ENCODE results near the gene SKIDA1. TPM values are rescaled to one million over a fixed set of nuclear protein-coding genes. Genes with fewer than 3 reads are reported as not detected.
A peak's percentile ranks its signal among the peaks of the same experiment; 100 is the strongest.

Gene SKIDA1
- total RNA-seq, 2 experiments from 2014 or later = 0.11 to 0.36 TPM

DNA sequence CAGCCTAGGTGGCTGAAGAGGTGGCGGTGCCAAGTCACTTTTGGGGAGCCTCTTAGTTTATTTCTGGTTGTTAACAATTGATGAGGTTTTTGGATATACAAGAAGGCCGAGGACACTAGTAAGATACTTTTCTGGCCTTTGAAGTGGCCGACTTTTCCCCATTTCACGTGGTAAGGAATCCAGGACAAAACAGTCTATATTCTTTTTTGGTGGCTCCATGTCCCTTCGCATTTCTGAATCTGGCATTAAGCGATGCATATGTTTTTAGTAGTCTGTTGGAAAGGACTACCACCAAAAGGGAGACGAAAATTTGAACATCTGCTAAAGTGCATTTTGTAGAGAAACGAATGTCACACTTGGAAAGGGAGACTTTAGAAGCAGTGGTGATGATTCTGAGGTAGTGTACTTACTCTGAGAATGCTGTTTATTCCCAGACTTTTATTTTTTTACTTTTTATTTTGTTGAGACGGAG lies 10.0 kb upstream of the SKIDA1 start:
- no peaks in the 10 kb centered on the region for H3K27me3 Mint-ChIP-seq
- H3K4me1 Mint-ChIP-seq (ENCODE audit: low read depth) = peaks cover 24% of the 10 kb centered on the region
- CTCF ChIA-PET = no interaction called here
- ATAC-seq (no peak), DNase-seq (no peak)
- TF ChIP-seq, protein P1, sequence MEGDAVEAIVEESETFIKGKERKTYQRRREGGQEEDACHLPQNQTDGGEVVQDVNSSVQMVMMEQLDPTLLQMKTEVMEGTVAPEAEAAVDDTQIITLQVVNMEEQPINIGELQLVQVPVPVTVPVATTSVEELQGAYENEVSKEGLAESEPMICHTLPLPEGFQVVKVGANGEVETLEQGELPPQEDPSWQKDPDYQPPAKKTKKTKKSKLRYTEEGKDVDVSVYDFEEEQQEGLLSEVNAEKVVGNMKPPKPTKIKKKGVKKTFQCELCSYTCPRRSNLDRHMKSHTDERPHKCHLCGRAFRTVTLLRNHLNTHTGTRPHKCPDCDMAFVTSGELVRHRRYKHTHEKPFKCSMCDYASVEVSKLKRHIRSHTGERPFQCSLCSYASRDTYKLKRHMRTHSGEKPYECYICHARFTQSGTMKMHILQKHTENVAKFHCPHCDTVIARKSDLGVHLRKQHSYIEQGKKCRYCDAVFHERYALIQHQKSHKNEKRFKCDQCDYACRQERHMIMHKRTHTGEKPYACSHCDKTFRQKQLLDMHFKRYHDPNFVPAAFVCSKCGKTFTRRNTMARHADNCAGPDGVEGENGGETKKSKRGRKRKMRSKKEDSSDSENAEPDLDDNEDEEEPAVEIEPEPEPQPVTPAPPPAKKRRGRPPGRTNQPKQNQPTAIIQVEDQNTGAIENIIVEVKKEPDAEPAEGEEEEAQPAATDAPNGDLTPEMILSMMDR (IDR thresholded peaks at IDR 0.05) = no peak
- H3K4me3 Mint-ChIP-seq = peak overlapping the region; percentile 85
- H3K9me3 Mint-ChIP-seq = no peaks in the 10 kb centered on the region
- peak overlapping the region; percentile 57 for H3K27ac Mint-ChIP-seq
- POLR2A ChIA-PET = no interaction called here
- intact Hi-C loops (cut with micrococcal nuclease) = no loop called here
- H3K36me3 Mint-ChIP-seq (ENCODE audit: low read depth) = peaks cover 26% of the 10 kb centered on the region

GRCh38 chr10:21534604-21535493 lies 9.4 kb upstream of the SKIDA1 start:
- peak; percentile 65 for DNase-seq
- TF ChIP-seq, protein P1 (IDR thresholded peaks at IDR 0.05) = no peak
- POLR2A ChIA-PET = no interaction called here
- H3K36me3 Mint-ChIP-seq (ENCODE audit: low read depth) = peaks cover 23% of the 10 kb centered on the region
- peaks cover 24% of the 10 kb centered on the region for H3K4me1 Mint-ChIP-seq (ENCODE audit: low read depth)
- H3K4me3 Mint-ChIP-seq = peak overlapping the region; percentile 85
- CTCF ChIA-PET = no interaction called here
- ATAC-seq = peak; percentile 22
- H3K9me3 Mint-ChIP-seq = no peaks in the 10 kb centered on the region
- no peaks in the 10 kb centered on the region for H3K27me3 Mint-ChIP-seq
- peak overlapping the region; percentile 87 for H3K27ac Mint-ChIP-seq
- intact Hi-C loops (cut with micrococcal nuclease) = loop anchor here (5.0 kb wide), 1 partner anchor 38 kb away; no protein-coding TSS in a partner anchor

- TF ChIP-seq, protein P1 (IDR thresholded peaks at IDR 0.05) = no peak
- DNase-seq (no peak), ATAC-seq (no peak)
- H3K9me3 Mint-ChIP-seq = no peaks in the 10 kb centered on the region
- H3K27ac Mint-ChIP-seq = peak overlapping the region; percentile 87
- peaks cover 20% of the 10 kb centered on the region for H3K36me3 Mint-ChIP-seq (ENCODE audit: low read depth)
- H3K4me1 Mint-ChIP-seq (ENCODE audit: low read depth) = peaks cover 24% of the 10 kb centered on the region
- peak overlapping the region; percentile 85 for H3K4me3 Mint-ChIP-seq
- ChIA-PET POLR2A (interaction anchor here (1.0 to 1.4 kb wide), 3 partner anchors 13 to 36 kb away, joined by 3 to 4 read pairs (median 3); no protein-coding TSS in a partner anchor), CTCF (interaction anchor here (1.2 kb wide), 1 partner anchor 35 kb away, joined by 3 read pairs; no protein-coding TSS in a partner anchor)
- H3K27me3 Mint-ChIP-seq = no peaks in the 10 kb centered on the region
- intact Hi-C loops (cut with micrococcal nuclease) = loop anchor here (5.0 kb wide), 1 partner anchor 37 kb away; no protein-coding TSS in a partner anchor
Observed at GRCh38 chr10:21534280-21534586, 8.8 kb upstream of the SKIDA1 start.

DNA sequence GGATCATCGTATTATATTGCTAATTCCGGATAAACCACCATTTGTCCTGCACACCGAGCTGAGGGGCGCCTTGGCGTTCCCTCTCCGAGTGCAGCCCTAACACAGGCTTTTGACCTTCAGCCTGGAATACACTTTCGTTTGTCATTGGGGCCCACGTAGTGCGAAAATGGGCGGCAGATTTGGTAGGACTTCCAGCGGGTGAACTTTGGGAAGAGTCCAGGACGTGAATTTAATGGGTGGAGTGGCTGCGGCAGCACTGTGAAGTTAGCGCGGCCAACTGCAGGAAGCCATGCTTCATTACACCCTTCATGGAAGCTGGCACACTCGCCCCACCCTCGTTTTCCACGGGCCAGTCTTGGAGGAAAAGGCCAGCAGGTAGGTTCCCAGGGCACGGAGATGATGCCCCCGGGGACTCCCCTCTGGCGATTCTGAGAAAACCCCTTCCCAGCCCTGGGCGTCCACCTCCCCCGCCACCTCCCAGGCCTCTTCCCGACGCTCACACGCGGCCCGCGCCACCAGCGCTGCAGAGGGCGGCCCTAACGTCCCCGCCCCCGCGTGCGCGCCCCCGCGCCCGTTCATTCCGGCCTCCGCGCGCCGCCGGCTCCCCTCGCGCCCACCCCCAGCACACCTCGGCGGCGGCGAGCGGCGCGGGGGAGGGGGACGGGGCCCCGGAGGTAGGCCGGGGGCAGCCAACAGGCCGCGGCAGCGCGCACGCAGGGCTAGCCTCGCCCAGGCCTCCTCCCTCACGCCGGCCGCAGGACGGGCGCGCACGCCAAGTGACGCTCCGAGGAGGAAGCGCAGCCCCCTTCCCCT lies 8.2 kb upstream of the SKIDA1 start, which contains the start of gene MLLT10:
Gene MLLT10, plus strand, starts transcription at position 766 of the 813 bp plus-strand sequence. CDS start 413 bp downstream, outside the sequence.
- CTCF ChIA-PET = interaction anchor here (1.0 to 1.2 kb wide), 2 partner anchors 34 to 38 kb away, joined by 3 to 4 read pairs; no protein-coding TSS in a partner anchor

More for the DNA sequence above, 8.2 kb upstream of the SKIDA1 start, which contains the start of gene MLLT10:
- peak; percentile 93 for DNase-seq
- H3K4me1 Mint-ChIP-seq (ENCODE audit: low read depth) = peaks cover 26% of the 10 kb centered on the region
- peak within 1 kb of the TSS; percentile 85 for H3K4me3 Mint-ChIP-seq
- peak within 1 kb of the TSS; percentile 95 for H3K27ac Mint-ChIP-seq
- no peaks in the 10 kb centered on the region for H3K27me3 Mint-ChIP-seq
- peak; percentile 91 for ATAC-seq
- TF ChIP-seq, protein P1 (IDR thresholded peaks at IDR 0.05) = peak; percentile 35
- H3K9me3 Mint-ChIP-seq = no peaks in the 10 kb centered on the region
- H3K36me3 Mint-ChIP-seq (ENCODE audit: low read depth) = peaks cover 16% of the 10 kb centered on the region
- POLR2A ChIA-PET = interaction anchor here (1.0 to 1.4 kb wide), 3 partner anchors 12 to 36 kb away, joined by 3 to 4 read pairs (median 3); no protein-coding TSS in a partner anchor
- intact Hi-C loops (cut with micrococcal nuclease) = loop anchor here (5.0 kb wide), 1 partner anchor 36 kb away; no protein-coding TSS in a partner anchor
